GM18502 (cell line): ENCODE data around the gene PAM.
A peak's percentile ranks its signal among the peaks of the same experiment; 100 is the strongest.
"Not testable (repeated sequence)": the region's sequence is repeated elsewhere in the genome, so short reads cannot be mapped to it uniquely, and the experiment has no call there.

Experiments
- ATAC-seq: cut with Tn5 transposase; IDR thresholded peaks from one replicate; pipeline ENCODE4 v1.9.1; 2021; ENCODE audit warnings: mild to moderate bottlenecking; ENCODE audit not compliant: unreplicated experiment, poor library complexity

Gene PAM

DNA sequence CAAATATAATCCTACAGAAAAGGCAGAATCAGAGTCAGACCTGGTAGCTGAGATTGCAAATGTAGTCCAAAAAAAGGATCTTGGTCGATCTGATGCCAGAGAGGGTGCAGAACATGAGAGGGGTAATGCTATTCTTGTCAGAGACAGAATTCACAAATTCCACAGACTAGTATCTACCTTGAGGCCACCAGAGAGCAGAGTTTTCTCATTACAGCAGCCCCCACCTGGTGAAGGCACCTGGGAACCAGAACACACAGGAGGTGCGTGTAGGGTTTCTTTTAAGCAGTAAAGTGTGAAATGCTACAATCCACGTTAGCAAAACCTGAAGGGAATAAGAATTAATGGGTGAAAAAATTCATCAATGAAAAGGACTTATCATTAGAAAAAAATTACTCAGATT is 219.1 kb downstream of the PAM start:
- ATAC-seq, result no peak

- no peak for ATAC-seq
These were observed 219.9 kb downstream of the PAM start for GRCh38 chr5:102975045-102975444.

- no peak for ATAC-seq
These were observed 220.5 kb downstream of the PAM start for GRCh38 chr5:102975457-102976182.

GRCh38 chr5:102981957-102982635 is 227.0 kb downstream of the PAM start:
- ATAC-seq, result no peak

DNA sequence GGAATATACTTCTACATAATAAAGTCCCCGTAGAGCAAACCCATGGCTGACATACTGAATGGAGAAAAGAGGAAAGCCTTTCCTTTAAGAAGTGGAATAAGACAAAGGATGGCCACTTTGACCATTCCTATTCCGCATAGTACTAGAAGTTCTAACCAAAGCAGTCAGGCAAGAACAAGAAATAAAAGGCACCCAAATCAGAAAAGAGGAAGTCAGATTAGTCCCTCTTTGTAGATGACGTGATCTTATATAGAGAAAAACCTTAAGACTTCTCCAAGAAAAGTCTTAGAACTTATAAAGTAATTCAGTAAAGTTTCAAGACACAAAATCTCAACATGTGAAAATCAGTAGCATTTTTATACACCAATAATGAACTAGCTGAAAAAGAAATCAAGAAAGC is 231.0 kb downstream of the PAM start:
- ATAC-seq, result no peak

GRCh38 chr5:102988459-102988858 is 233.4 kb downstream of the PAM start:
- ATAC-seq, result no peak

GRCh38 chr5:102991802-102992201 is 236.7 kb downstream of the PAM start:
- no peak for ATAC-seq

- ATAC-seq, result no peak
These were observed 241.0 kb downstream of the PAM start for GRCh38 chr5:102996011-102996575.

GRCh38 chr5:102998224-102998623 is 243.1 kb downstream of the PAM start:
- ATAC-seq, result no peak

GRCh38 chr5:102999191-102999590 is 244.1 kb downstream of the PAM start:
- no peak for ATAC-seq

GRCh38 chr5:102999621-103000020 is 244.5 kb downstream of the PAM start:
- ATAC-seq, result not testable (repeated sequence)

DNA sequence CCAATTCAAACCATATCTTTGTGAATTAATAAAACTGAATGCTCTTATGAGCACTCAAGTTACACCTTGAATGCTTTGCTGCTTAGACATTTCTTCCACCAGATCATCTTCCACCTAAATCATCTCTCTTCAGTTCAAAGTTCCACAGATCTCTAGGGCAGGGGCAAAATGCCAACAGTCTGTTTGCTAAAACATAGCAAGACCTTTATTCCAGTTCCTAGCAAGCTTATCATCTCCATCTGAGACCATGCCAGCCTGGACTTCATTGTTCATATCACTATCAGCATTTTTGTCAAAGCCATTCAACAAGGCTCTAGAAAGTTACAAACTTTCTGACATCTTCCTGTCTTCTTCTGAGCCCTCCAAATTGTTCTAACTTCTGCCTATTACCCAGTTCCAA is 245.0 kb downstream of the PAM start:
- no peak for ATAC-seq

GRCh38 chr5:103003872-103004271 is 248.8 kb downstream of the PAM start:
- no peak for ATAC-seq

DNA sequence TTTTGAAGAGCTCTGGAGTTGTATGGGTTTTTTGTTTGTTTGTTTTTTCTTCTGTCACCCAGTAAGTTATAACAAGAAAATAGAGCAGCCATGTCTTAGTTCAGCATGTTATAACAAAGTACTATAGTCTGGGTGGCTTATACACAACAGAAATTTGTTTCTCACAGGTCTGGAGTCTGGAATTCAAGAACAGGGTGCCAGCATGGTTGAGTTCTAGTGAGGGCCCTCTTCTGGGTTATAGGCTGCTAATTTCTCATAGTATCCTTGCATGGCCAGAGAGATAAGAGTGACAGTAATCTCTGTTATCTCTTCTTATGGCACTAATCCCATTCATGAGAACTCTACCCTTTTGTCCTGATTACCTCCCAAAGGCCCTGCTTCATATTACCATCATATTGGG is 250.2 kb downstream of the PAM start:
- ATAC-seq, result no peak

DNA sequence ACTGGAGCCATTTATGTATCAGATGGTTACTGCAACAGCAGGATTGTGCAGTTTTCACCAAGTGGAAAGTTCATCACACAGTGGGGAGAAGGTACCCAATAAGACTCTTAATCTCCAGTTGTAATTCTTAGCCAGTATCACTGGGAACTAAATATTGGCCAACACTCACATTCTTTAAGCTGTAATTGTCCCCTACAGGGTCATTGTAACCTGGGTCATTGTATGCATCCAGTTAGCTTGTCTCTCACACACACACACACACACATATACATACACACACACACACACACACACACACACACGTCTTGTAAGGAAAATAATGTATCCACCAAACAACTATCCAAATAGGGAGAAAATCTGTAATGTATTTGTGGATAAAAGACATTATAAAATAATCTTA is 251.8 kb downstream of the PAM start:
- ATAC-seq, result no peak

DNA sequence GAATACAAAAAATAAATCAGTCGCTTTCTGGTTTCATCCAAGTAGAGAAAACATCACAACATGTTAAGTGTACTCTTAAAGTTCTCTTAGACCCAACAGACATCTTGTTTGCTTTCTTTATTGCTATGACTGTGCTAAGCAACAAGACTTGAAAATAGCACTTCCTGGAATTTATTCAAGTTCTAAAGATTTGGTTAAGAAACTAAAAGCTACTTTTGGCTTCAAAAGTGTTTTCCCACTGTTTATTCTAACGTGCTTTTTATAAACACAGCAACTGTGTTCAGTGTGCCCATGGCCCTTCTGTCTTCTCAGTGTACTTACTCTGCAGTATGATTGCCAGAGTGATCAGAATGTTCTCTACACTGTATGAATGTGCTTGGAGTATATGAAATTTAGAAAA is 255.1 kb downstream of the PAM start:
- ATAC-seq, result no peak

DNA sequence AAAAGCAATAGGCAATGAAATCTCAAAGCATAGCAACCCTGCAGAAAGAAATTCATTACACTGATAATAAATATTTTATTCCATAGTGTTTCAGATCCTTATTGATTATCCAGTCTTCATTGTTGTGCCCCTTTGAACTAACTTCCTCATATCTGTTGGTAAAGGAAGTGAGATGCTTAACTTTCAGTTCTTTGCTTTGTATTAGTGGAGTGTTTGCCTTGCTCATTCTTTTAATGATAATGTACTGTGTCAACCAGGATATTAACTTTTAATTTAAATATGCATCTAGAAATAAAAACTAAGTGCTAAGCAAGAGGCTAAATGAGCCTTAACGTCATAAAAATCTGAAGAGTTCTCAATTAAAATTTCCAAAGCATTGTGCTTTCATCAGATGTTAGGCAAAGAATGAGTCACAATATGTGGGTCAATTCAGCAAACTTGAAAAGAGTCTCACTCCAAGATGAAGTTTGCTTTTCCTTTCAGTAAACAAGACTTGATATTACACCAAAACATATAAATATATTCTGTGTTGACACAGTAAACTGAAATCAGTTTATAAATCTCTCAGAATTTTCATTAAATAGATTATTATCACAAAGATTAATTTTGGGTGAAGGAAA is 258.9 kb downstream of the PAM start:
- ATAC-seq, result no peak

- ATAC-seq, result no peak
These were observed 259.9 kb downstream of the PAM start for GRCh38 chr5:103014983-103015382.

DNA sequence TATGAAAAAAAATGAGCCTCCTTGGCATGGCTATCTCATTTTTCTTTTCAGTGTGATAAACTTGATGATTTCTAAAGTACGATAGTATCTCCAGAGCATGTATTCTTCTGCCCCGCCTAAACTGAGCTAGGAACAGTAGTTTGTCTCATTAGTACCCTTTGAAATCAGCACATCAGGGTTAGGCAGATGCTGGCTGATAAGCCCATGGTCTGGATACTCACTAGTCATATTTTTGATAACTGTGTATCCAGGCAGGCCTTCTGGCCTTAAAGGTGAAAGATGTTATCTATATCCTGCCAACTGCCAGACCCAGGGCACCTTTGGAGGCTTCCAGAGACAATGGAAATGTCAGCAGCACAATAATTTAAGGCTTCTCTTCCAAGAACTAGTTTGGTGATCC is 261.1 kb downstream of the PAM start:
- no peak for ATAC-seq

DNA sequence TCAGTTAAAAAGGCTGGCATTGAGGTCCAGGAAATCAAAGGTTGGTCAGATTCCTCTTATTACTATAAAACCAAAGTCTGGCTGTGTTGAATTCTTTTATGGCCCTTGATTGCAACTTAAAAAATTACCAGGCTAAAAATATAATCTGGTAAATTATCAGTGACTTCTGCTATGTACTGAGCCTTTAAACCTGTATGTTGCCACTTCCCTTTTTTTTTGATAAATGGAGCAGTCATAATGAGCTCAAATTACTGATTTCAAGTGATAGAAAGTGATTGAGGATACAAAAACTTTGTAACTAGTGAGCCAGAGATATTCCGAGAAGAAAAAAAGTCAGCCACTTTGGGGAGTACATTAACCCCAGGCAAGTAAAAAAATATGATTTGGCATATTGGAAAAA is 264.7 kb downstream of the PAM start:
- no peak for ATAC-seq

DNA sequence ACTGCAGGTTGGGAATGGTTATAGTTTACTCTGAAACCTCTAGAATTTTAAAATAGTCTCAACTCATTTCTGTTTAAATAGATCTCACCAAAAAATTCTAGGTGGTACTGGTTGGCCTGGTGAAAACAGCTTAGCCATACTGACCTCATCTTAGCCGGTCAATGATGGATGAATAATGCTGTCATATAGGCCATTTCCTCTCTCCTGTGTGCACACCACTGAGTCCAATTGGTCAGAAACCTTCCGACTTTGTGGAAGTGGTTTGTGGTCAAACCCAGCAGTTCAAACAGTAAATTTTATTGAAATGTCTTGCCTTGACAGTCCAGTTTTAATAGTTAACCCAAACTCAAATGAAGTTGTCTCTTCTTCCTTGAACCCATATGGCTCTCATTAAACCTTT is 266.2 kb downstream of the PAM start:
- ATAC-seq, result peak; percentile 86
